SK-N-MC (cell line): ENCODE results near the gene SETDB1.

Experiments used
- EZH2 ChIP-seq: fragments of 200-600 bp; sonication (generic); IDR thresholded peaks from one replicate; pipeline ENCODE4 v1.6.1; 2017; ENCODE audit warnings: antibody characterized with exemption
- POLR2AphosphoS5 ChIP-seq: IDR thresholded peaks from 2 replicates; pipeline ENCODE4 v1.6.1; 2012; ENCODE audit warnings: mild to moderate bottlenecking, low read depth, low read length, borderline replicate concordance

GRCh38 chr1:150963321-150964163, 37.4 kb downstream of the SETDB1 start:
- TF ChIP-seq POLR2AphosphoS5 (no peak), EZH2 (no peak)
